IPS-NIHi7 (cell line): ENCODE measurements around the gene SEC62.
"Not testable (repeated sequence)": the region's sequence is repeated elsewhere in the genome, so short reads cannot be mapped to it uniquely, and the experiment has no call there.

Experiments
- DNase-seq: peaks from one replicate; pipeline ENCODE4 v3.0.0; 2012; ENCODE audit warnings: mixed read lengths; ENCODE audit errors: extremely low spot score

SEC62 gene

DNA sequence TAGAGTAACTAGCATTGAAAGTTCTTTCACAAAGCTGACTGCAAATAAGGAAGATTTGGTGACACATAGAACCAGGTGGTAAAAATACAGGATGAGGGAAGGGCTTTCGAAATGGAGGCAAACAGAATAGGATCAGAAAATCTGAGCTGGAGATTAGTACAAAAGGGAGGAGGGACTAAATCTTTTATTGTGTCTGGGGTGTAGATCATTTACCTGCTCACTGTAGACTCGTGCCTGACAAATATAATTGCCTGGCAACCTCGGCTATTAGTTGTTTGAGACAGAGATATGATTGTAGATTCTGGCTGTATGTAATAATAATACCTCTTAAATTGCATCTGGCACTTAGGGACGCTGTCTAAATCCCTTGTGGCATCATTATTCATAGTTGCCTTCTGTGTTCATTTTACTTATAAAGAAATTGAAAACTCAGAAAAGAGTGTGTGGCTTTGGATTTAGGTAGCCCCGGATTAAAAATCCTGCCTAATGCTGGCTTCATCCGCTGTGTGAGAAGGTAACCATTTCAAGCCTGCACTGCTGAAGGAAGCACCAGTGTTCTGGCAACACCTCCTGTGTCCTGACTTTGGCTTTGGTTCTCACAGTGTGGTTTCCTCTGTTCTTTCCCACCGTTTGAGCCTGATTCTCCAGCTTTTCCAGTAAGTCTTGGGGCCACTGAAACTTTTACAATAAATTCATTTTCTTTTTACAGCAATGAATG is 46.2 kb downstream of the SEC62 start:
- DNase-seq: no peak

- DNase-seq: no peak
These were observed 49.5 kb downstream of the SEC62 start for GRCh38 chr3:170016057-170016456.

GRCh38 chr3:170019306-170019705 is 52.7 kb downstream of the SEC62 start:
- not testable (repeated sequence) for DNase-seq

- peak; percentile 48 for DNase-seq
These were observed 54.5 kb downstream of the SEC62 start for GRCh38 chr3:170021083-170021482.

DNA sequence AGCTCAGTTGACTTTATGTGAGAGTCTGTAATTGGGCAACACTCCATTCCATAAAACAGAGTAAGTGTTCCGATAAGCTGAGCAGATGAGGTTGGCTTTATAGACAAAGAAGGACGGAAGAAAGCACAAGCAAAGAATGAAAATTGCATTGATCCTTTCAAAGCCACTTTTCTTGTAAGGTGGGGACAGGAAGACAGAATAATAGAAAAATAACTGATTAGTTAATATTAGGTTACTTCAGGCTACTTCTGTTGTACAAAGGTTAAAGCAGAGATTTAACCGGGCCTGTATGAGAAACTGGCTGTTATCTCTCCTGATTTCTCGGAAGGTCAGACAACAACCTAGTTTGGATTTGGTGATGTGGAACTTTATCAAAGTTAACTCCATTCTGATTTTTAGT is 55.7 kb downstream of the SEC62 start:
- DNase-seq: no peak

GRCh38 chr3:170023165-170023564 is 56.6 kb downstream of the SEC62 start:
- DNase-seq: no peak

- no peak for DNase-seq
These were observed 58.0 kb downstream of the SEC62 start for GRCh38 chr3:170024581-170024980.

GRCh38 chr3:170027233-170028102 is 60.9 kb downstream of the SEC62 start:
- DNase-seq: no peak

DNA sequence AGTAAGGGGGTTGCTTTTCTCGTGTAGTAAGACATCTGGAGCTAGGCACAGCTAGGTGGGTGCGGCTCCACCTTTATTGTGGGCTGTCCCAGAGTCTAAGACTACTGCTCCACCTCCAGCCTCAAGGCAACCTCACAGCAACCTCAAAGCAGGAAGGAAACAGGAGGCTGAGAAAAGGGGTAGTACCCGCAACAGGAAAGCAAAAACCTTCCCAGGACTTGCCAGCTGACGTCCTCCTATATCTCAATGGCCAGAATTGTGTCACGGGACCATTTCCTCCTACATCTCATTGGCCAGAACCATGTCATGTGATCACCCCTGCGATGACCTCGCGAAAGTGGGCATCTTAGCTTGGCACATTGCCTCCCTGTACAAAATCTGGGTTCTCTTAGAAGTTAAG is 66.9 kb downstream of the SEC62 start:
- no peak for DNase-seq

DNA sequence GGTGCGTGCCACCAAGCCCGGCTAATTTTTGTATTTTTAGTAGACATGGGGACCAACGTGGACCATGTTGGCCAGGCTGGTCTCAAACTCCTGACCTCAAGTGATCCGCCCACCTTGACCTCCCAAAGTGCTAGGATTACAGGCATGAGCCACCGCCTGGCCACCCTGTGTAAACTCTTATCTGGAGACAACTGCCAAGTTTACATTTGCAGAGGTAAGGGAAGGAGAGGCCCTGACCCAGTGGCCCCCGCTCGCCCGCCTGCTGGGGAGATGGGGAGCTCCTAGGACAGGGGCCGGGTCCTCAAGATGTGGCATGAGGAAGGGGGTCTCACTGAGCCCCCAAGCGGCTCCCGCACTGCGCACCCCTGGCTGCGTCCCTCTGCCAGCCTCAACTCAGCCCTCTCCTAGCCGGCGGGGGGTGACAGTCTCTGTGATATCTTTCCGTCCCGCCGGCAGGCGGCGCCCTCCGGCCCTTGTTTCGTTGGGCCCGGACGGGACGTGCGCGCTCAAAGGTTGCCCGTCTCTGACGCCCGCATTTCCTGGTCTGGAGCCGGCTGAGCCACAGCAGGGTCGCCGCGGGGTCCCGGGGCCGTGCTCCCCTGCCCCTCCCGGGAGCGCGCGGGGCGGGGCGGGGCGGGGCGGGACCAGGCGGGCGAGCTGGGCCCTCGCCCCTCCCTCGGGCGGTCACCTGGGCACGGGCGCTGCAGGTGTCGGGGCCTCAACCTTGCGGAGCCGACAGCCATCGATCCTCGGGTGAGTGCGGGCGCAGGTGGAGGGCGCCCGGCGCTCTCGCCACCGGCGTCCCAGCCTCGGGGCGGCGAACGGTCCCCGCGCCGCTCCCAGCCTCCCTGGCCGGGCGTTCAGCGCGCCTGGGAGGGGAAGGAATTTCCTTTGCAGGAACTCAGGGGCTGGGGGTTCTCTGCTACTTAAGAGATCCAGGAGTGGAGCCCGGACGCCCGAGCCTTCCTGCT is 71.1 kb downstream of the SEC62 start, which contains the start of gene GPR160:
Gene GPR160 (plus strand): TSS at position 533 of the 971 bp plus-strand sequence. CDS start 45,978 bp downstream, outside the sequence.
- peak; percentile 74 for DNase-seq

- DNase-seq: peak; percentile 57
These were observed 72.0 kb downstream of the SEC62 start for GRCh38 chr3:170038434-170039110.

GRCh38 chr3:170040418-170040817 is 73.8 kb downstream of the SEC62 start:
- no peak for DNase-seq

DNA sequence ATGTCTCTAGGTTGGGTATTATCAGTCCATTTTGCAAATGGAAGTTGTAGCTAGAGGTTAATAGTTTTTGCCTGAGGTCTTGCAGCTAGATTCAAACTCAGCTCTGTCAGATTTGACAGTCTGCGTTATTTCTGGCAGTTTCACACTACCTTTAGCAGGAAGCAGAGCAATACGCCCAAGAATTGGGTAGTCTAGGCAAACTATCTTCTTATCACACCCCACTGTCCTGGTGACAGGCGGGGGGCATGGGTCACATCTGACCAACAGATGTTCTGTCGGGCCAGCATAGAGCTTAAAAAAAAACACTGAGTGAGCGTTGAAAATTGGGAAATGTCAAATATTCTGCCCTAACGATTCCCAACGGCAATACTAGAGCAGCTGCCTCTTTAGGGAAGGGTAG is 76.9 kb downstream of the SEC62 start:
- DNase-seq: no peak

GRCh38 chr3:170044271-170044670 is 77.7 kb downstream of the SEC62 start:
- no peak for DNase-seq

DNA sequence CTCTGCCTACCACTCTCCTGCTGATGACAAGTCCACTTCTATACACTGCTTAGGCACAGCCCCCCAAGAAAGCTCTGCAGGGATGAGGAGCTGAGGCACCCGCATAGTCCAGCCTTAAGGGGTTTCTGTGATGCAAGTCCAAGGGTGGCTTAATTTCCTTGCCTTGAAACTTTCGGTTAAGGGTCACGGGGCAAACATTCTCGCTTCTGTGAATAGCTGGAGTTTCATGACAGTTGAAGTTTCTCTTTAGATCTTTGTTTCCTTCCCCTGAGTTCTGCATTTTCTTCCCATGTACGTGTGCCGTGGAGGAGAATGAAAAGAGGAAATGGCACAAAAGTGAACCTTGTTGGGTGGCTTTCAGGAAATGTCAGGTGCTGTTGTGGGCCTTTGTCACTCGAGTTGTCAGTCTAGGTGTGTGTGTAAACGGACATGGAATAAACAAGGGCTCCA is 78.2 kb downstream of the SEC62 start:
- no peak for DNase-seq

GRCh38 chr3:170046269-170047132 is 79.9 kb downstream of the SEC62 start:
- no peak for DNase-seq

DNA sequence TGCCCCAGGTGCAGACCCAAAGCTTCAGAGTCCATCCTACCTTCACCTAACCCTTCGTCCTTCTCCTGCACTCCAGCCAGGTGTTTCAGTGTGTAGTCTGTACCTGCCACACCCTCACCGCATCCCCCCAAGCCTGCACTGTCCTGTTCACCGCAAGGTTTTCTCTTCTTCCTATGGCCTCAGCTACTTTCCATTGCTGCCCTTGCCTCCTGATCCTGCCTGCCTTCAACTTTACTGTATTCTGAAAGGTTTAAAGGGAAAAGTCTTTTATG is 80.5 kb downstream of the SEC62 start:
- no peak for DNase-seq
